Tibial nerve (tissue), 4 donors: ENCODE results near the gene CLIP2. TPM values are rescaled to one million over a fixed set of nuclear protein-coding genes. Genes with fewer than 3 reads are reported as not detected.
A peak's percentile ranks its signal among the peaks of the same experiment; 100 is the strongest.

ENCODE experiments used
- DNase-seq, 2 donors: peaks; one replicate each; pipeline ENCODE4 v3.0.0-alpha.2; 2019; ENCODE audit warnings: low spot score in 2 of 2
- H3K27ac ChIP-seq, 4 donors: fragments of 200-600 bp; sonication (generic) in 3 of 4; one replicate each; pipeline ENCODE4 v1.5.1; 2017 to 2019; ENCODE audit warnings: mild to moderate bottlenecking in 1 of 4
- H3K27me3 ChIP-seq, 2 donors: fragments of 200-600 bp; sonication (generic) in 1 of 2; one replicate each; pipeline versions ENCODE4 v1.5.1 to v1.6.0; 2017 to 2019
- H3K36me3 ChIP-seq, 3 donors: fragments of 200-600 bp; sonication (generic); one replicate each; pipeline ENCODE4 v1.5.1; 2018 to 2019
- H3K4me1 ChIP-seq, 4 donors: fragments of 200-600 bp; sonication (generic) in 3 of 4; one replicate each; pipeline ENCODE4 v1.5.1; 2017 to 2019
- H3K4me3 ChIP-seq, 4 donors: fragments of 200-600 bp; sonication (generic) in 3 of 4; one replicate each; pipeline ENCODE4 v1.5.1; 2017 to 2019; ENCODE audit warnings: mild to moderate bottlenecking in 1 of 4, moderate library complexity in 1 of 4
- H3K9me3 ChIP-seq, 4 donors: fragments of 200-600 bp; sonication (generic) in 3 of 4; one replicate each; pipeline ENCODE4 v1.5.1; 2017 to 2019
- CTCF ChIP-seq, 5 experiments: fragments of 200-600 bp in 3 of 5; fragments of 450-650 bp in 2 of 5; sonication (generic) in 3 of 5; IDR thresholded peaks; one replicate each; pipeline ENCODE4 v1.5.1; 2016 to 2019; ENCODE audit warnings: antibody characterized with exemption in 5 of 5, mild to moderate bottlenecking in 3 of 5, moderate library complexity in 2 of 5
- EP300 ChIP-seq, 2 donors: sonication (generic); formaldehyde crosslinking; IDR thresholded peaks; one replicate each; pipeline ENCODE4 v1.6.1; 2017; ENCODE audit warnings: antibody characterized with exemption in 2 of 2, mild to moderate bottlenecking in 1 of 2
- POLR2A ChIP-seq, 2 donors: fragments of 450-650 bp; IDR thresholded peaks; one replicate each; pipeline ENCODE4 v1.6.1; 2017; ENCODE audit warnings: antibody characterized with exemption in 2 of 2, mild to moderate bottlenecking in 2 of 2, moderate library complexity in 2 of 2
- WGBS, 2 donors: methylation state at CpG; one replicate each; pipeline ENCODE4 v1.1.5; 2018; 5-methylcytosine and 5-hydroxymethylcytosine counted together
- total RNA-seq, 4 donors: library from RNA; depleted of rRNA; stranded (reverse); fragments of >200 nt; gene quantifications; one replicate each; pipeline ENCODE4 v1.1.0, GENCODE V29; 2016

CLIP2 gene
- total RNA-seq, 4 donors from 2014 or later = 42.0 to 48.3 (median 46.3) TPM

DNA sequence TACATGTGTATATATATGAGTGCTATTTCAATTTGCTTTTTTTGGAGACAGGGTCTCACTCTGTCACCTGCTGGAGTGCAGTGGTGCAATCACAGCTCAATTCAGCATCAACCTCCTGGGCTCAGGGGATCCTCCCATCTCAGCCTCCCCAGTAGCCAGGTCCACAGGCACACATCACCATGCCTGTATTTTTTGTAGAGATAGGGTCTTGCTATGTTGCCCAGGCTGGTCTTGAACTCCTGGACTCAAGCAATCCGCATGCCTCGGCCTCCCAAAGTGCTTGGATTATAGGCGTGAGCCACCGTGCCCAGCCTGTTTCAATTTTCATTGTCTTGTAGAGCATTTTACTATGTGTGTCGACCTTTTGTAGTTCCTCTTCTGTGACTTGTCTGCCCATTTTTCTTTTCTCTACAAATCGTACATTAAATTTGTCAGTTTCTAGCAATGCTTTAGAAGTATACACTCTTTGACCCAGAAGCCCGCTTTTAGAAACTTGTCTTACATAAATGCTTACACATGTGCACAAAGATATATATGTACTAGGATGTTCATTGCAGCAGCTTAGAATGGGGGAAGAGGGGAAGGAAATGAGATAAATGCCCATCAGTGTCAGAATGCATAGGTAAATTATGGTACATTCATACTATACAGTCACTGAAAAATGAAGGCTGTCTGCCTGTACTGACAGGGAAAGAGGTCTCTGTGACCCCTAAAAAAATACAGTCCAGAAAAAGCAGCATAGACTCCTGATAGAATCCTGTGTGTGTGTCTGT is 22.8 kb upstream of the CLIP2 start:
- Histone ChIP-seq H3K27me3 (no peaks in the 10 kb centered on the region), H3K4me1 (peaks cover 0 to 11% (median 0%) of the 10 kb centered on the region in 4 donors), H3K27ac (no peak overlapping the region), H3K9me3 (no peaks in the 10 kb centered on the region), H3K4me3 (no peak overlapping the region), H3K36me3 (no peaks in the 10 kb centered on the region)
- 61 to 63% methylated on average over 7 of the region's 7 CpGs for WGBS, 2 donors
- TF ChIP-seq POLR2A (IDR thresholded peaks at IDR 0.05) (no peak), CTCF (IDR thresholded peaks at IDR 0.05) (no peak), EP300 (IDR thresholded peaks at IDR 0.05) (no peak)
- DNase-seq = no peak

DNA sequence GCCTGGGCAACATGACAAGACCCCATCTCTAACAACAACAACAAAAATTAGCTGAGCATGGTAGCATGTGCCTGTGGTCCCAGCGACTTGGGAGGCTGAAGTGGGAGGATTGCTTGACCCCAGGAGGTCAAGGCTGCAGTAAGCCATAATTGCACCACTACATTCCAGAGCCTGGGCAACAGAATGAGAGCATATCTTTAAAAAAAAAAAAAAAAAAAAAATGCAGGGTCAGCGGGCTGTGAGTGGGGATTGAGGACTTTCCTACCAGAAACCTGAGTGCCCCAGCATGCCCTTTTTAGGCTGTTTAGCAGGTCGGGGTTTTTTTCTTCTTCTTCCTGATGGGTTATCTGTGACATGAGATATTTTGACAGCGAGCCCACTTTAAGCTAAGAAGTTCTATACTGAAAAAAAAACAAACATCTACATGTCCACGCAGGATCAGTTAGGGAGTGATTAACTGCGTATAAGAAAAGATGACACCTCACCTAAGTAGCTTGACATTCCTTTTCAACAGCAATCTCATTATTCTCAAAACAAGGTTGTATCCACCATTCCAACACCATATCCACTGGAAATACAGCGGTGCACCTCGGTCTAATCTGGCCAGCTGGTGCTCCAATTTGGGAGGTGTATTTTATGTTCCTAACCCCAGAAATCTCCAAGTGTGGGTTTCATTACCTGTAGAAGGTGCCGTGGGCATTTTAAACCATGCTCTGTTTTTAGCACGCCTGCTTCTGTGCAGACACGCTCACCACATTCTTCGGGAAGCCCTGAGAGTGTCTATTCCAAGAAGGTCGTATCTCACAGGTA is 21.2 kb upstream of the CLIP2 start:
- Histone ChIP-seq H3K4me3 (no peak overlapping the region), H3K9me3 (no peaks in the 10 kb centered on the region), H3K36me3 (no peaks in the 10 kb centered on the region), H3K27ac (no peak overlapping the region), H3K27me3 (no peaks in the 10 kb centered on the region), H3K4me1 (peaks cover 0 to 26% (median 10%) of the 10 kb centered on the region in 4 donors)
- TF ChIP-seq CTCF (IDR thresholded peaks at IDR 0.05) (no peak), EP300 (IDR thresholded peaks at IDR 0.05) (no peak), POLR2A (IDR thresholded peaks at IDR 0.05) (no peak)
- no peak for DNase-seq
- WGBS, 2 donors = 72% methylated on average over 13 of the region's 13 CpGs

GRCh38 chr7:74269757-74270277 is 19.4 kb upstream of the CLIP2 start:
- Histone ChIP-seq H3K36me3 (no peaks in the 10 kb centered on the region), H3K9me3 (no peaks in the 10 kb centered on the region), H3K27ac (peak overlapping the region in 2 of 4 donors; percentile 40 to 56), H3K27me3 (no peaks in the 10 kb centered on the region), H3K4me1 (peaks cover 0 to 26% (median 12%) of the 10 kb centered on the region in 4 donors), H3K4me3 (peak overlapping the region; percentile 20 to 60 (median 42))
- DNase-seq = peak in 1 of 2 donors; percentile 28
- WGBS, 2 donors = 0% methylated on average over 17 of the region's 17 CpGs
- no peak for TF ChIP-seq POLR2A (IDR thresholded peaks at IDR 0.05)
- TF ChIP-seq EP300 (IDR thresholded peaks at IDR 0.05) = peak in 1 of 2 donors; percentile 19

DNA sequence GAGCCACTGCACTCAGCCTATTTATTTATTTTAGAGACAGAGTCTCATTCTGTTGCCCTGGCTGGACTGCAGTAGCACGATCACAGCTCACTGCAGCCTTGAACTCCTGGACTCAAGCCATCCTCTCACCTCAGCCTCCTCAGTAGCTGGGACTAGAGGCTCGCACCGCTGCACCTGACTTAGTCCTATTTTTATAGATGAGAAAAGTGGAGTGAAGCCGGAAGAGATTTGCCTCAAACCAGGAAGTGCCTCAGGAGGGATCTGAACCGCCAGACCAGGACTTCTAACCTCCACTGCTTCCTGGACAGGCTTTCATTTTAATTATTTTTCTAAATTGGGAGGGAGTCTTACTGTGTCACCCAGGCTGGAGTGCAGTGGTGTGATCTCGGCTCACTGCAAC is 17.5 kb upstream of the CLIP2 start:
- Histone ChIP-seq H3K27me3 (no peaks in the 10 kb centered on the region), H3K27ac (peak overlapping the region; percentile 2 to 89 (median 71)), H3K9me3 (no peaks in the 10 kb centered on the region), H3K36me3 (no peaks in the 10 kb centered on the region), H3K4me1 (peaks cover 0 to 26% (median 12%) of the 10 kb centered on the region in 4 donors), H3K4me3 (no peak overlapping the region)
- no peak for TF ChIP-seq EP300 (IDR thresholded peaks at IDR 0.05)
- WGBS, 2 donors = 61 to 72% methylated on average over 6 of the region's 6 CpGs
- no peak for DNase-seq

DNA sequence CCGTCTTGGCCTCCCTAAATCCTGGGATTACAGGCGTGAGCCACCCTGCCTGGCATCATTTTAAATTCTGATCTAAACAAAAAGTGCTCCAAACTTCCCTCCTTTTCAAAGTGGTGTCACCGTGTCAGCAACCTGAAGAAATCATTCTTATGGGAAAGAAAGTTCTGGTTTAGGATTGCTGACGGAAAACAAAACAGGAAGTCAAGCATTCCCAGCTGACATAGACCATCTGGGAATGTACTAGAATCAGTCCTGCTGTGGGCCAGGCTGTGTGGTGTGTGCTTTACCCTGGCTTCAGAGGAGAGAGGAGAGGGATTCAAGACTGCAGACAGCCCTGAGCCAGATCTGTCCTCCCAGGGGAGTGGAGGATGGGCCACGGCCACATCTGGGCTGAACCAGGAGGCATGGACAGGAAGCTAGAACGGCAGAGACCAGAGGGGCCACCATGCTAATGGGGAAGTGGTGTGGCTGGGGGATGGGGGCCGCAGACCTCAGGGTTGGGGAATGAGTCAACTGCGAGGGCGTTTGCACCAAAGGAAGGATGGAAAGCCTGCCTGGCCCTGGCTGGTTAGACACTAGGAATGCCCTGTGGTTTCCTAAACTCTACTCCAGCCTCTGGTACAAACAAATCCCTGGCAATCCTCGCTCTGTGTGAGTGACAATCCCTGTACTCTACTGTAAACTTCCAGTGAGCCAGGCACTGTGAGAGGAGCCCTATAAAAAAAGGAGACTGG is 16.7 kb upstream of the CLIP2 start:
- WGBS, 2 donors = 26 to 29% methylated on average over 10 of the region's 10 CpGs
- Histone ChIP-seq H3K36me3 (no peaks in the 10 kb centered on the region), H3K9me3 (no peaks in the 10 kb centered on the region), H3K27ac (peak overlapping the region; percentile 2 to 89 (median 71)), H3K4me3 (no peak overlapping the region), H3K27me3 (no peaks in the 10 kb centered on the region), H3K4me1 (peaks cover 0 to 26% (median 12%) of the 10 kb centered on the region in 4 donors)
- DNase-seq = peak; percentile 26 to 39
- TF ChIP-seq EP300 (IDR thresholded peaks at IDR 0.05) (peak; percentile 16 to 56), CTCF (IDR thresholded peaks at IDR 0.05) (no peak)
